ENCODE measurements around the gene WDR45. TPM values are rescaled to one million over a fixed set of nuclear protein-coding genes. Genes with fewer than 3 reads are reported as not detected.
"Not testable (repeated sequence)": the region's sequence is repeated elsewhere in the genome, so short reads cannot be mapped to it uniquely, and the experiment has no call there.

Gene WDR45
- total RNA-seq (100 to 1,000 TPM in 2 of 5 experiments, 10 to 100 TPM in 3; 51.4 to 115 (median 80.0) TPM), polyA plus RNA-seq (10 to 100 TPM; 38.3 to 54.2 TPM), total RNA-seq (24.1 reads per million, percentile 55 among the genes with 10 or more reads in this experiment)

- intact Hi-C loops (cut with micrococcal nuclease): loop anchor here (1.0 to 10.0 kb wide), 5 partner anchors 22 to 185 kb away; partner anchors contain the start of genes TFE3 (in 2 of the 2), FOXP3 (in 1 of the 2), MAGIX (in 1 of the 2) and PPP1R3F (in 1 of the 2)
These were observed at the start of gene WDR45 for GRCh38 chrX:49079489-49080428. Gene WDR45 (minus strand): TSS chrX:49079887. CDS start chrX:49078095, 1,792 bp downstream.

GRCh38 chrX:49129427-49129826 is 49.7 kb upstream of the WDR45 start:
- H3K36me3 ChIP-seq (ENCODE audit: control insufficient read depth in 2 of 3, insufficient read depth in 3 of 3, low read length in 3 of 3): no peaks in the 10 kb centered on the region
- H3K27me3 Mint-ChIP-seq: no peaks in the 10 kb centered on the region
- H3K9me3 ChIP-seq (ENCODE audit: control insufficient read depth in 2 of 3, low read length in 3 of 3): no peaks in the 10 kb centered on the region
- H3K27ac ChIP-seq (ENCODE audit: low read depth, low read length): no peak overlapping the region
- H3K4me3 ChIP-seq (ENCODE audit: low read length): no peak overlapping the region
- H3K9me3 Mint-ChIP-seq: no peaks in the 10 kb centered on the region
- H3K36me3 Mint-ChIP-seq: peaks cover 0 to 3% (median 0%) of the 10 kb centered on the region in 5 donors
- H3K27me3 ChIP-seq (ENCODE audit: control insufficient read depth in 2 of 2, insufficient read depth in 2 of 2, low read length in 2 of 2): no peaks in the 10 kb centered on the region
- no peak overlapping the region for H3K27ac Mint-ChIP-seq
- H3K4me1 ChIP-seq (ENCODE audit: control insufficient read depth in 2 of 2, insufficient read depth in 2 of 2, low read length in 2 of 2): no peaks in the 10 kb centered on the region
- ATAC-seq (no peak), DNase-seq (no peak)
- ChIA-PET POLR2A (no interaction called here), CTCF (no interaction called here)
- no peak overlapping the region for H3K4me3 Mint-ChIP-seq
- H3K4me1 Mint-ChIP-seq: no peaks in the 10 kb centered on the region
- intact Hi-C loops (cut with micrococcal nuclease): loop anchor here in 1 of 2 donors (10.0 kb wide), 1 partner anchor 235 kb away; the partner anchor contains the start of genes PQBP1 and TIMM17B

More at GRCh38 chrX:49079489-49080428, at the start of gene WDR45:
- Mint-ChIP-seq H3K4me1 (peaks cover 6 to 18% (median 8%) of the 10 kb centered on the region in 7 donors), H3K27ac (peak within 1 kb of the TSS; percentile 94 to 100 (median 99)), H3K27me3 (no peaks in the 10 kb centered on the region), H3K4me3 (peak within 1 kb of the TSS; percentile 69 to 100 (median 91)), H3K36me3 (peaks cover 0 to 10% (median 0%) of the 10 kb centered on the region in 5 donors), H3K9me3 (peaks cover 0 to 2% (median 0%) of the 10 kb centered on the region in 11 donors)
- Histone ChIP-seq H3K4me1 (ENCODE audit: control insufficient read depth in 2 of 2, insufficient read depth in 2 of 2, low read length in 2 of 2) (no peaks in the 10 kb centered on the region), H3K27ac (ENCODE audit: low read depth, low read length) (peak within 1 kb of the TSS; percentile 95), H3K4me3 (ENCODE audit: low read length) (peak within 1 kb of the TSS; percentile 81), H3K9me3 (ENCODE audit: control insufficient read depth in 2 of 3, low read length in 3 of 3) (no peaks in the 10 kb centered on the region), H3K27me3 (ENCODE audit: control insufficient read depth in 2 of 2, insufficient read depth in 2 of 2, low read length in 2 of 2) (no peaks in the 10 kb centered on the region), H3K36me3 (ENCODE audit: control insufficient read depth in 2 of 3, insufficient read depth in 3 of 3, low read length in 3 of 3) (peaks cover 0 to 16% (median 0%) of the 10 kb centered on the region in 3 experiments)
- ATAC-seq: peak; percentile 88
- peak; percentile 43 to 76 (median 69) for DNase-seq
- ChIA-PET CTCF (no interaction called here), POLR2A (interaction anchor here (0.6 to 2.1 kb wide), 11 partner anchors 9 to 367 kb away, joined by 3 to 12 read pairs (median 4); partner anchors contain the start of gene TFE3)

- H3K9me3 Mint-ChIP-seq; H3K27me3 Mint-ChIP-seq; H3K36me3 ChIP-seq (ENCODE audit: control insufficient read depth in 2 of 3, insufficient read depth in 3 of 3, low read length in 3 of 3); H3K4me1 ChIP-seq (ENCODE audit: control insufficient read depth in 2 of 2, insufficient read depth in 2 of 2, low read length in 2 of 2); DNase-seq; H3K4me3 Mint-ChIP-seq; ATAC-seq; H3K36me3 Mint-ChIP-seq; H3K27me3 ChIP-seq (ENCODE audit: control insufficient read depth in 2 of 2, insufficient read depth in 2 of 2, low read length in 2 of 2); H3K27ac Mint-ChIP-seq; H3K9me3 ChIP-seq (ENCODE audit: control insufficient read depth in 2 of 3, low read length in 3 of 3); H3K4me3 ChIP-seq (ENCODE audit: low read length); H3K27ac ChIP-seq (ENCODE audit: low read depth, low read length); CTCF ChIA-PET: not testable (repeated sequence)
- POLR2A ChIA-PET: interaction anchor here (1.2 kb wide), 1 partner anchor 27 kb away, joined by 3 read pairs; no protein-coding TSS in a partner anchor
- peaks cover 4 to 11% (median 10%) of the 10 kb centered on the region in 7 donors for H3K4me1 Mint-ChIP-seq
- intact Hi-C loops (cut with micrococcal nuclease): loop anchor here in 1 of 2 donors (10.0 kb wide), 1 partner anchor 233 kb away; the partner anchor contains the start of genes PQBP1 and TIMM17B
These were observed 48.1 kb upstream of the WDR45 start for GRCh38 chrX:49127742-49128258.

GRCh38 chrX:49122499-49122898 is 42.8 kb upstream of the WDR45 start:
- Histone ChIP-seq H3K36me3 (ENCODE audit: control insufficient read depth in 2 of 3, insufficient read depth in 3 of 3, low read length in 3 of 3) (peaks cover 0 to 22% (median 0%) of the 10 kb centered on the region in 3 experiments), H3K4me3 (ENCODE audit: low read length) (peak overlapping the region; percentile 72), H3K27me3 (ENCODE audit: control insufficient read depth in 2 of 2, insufficient read depth in 2 of 2, low read length in 2 of 2) (no peaks in the 10 kb centered on the region), H3K4me1 (ENCODE audit: control insufficient read depth in 2 of 2, insufficient read depth in 2 of 2, low read length in 2 of 2) (peaks cover 6 to 7% of the 10 kb centered on the region in 2 donors), H3K9me3 (ENCODE audit: control insufficient read depth in 2 of 3, low read length in 3 of 3) (no peaks in the 10 kb centered on the region), H3K27ac (ENCODE audit: low read depth, low read length) (peak overlapping the region; percentile 92)
- H3K4me1 Mint-ChIP-seq: peaks cover 20 to 41% (median 25%) of the 10 kb centered on the region in 7 donors
- H3K27ac Mint-ChIP-seq: peak overlapping the region in 8 of 9 donors; percentile 63 to 98 (median 94)
- DNase-seq (no peak), ATAC-seq (no peak)
- no peaks in the 10 kb centered on the region for H3K9me3 Mint-ChIP-seq
- no peaks in the 10 kb centered on the region for H3K27me3 Mint-ChIP-seq
- CTCF ChIA-PET: no interaction called here
- POLR2A ChIA-PET: interaction anchor here (1.0 to 1.4 kb wide), 3 partner anchors 34 to 79 kb away, joined by 3 to 4 read pairs (median 4); partner anchors contain the start of gene WDR45
- H3K36me3 Mint-ChIP-seq: peaks cover 3 to 22% (median 5%) of the 10 kb centered on the region in 5 donors
- peak overlapping the region; percentile 87 to 99 (median 96) for H3K4me3 Mint-ChIP-seq
- intact Hi-C loops (cut with micrococcal nuclease): loop anchor here (2.0 to 10.0 kb wide), 3 partner anchors 40 to 228 kb away; partner anchors contain the start of genes MAGIX (in 1 of the 2), PQBP1 (in 1 of the 2) and TIMM17B (in 1 of the 2)

GRCh38 chrX:49120091-49120490 is 40.4 kb upstream of the WDR45 start:
- DNase-seq: no peak
- ChIA-PET CTCF (interaction anchor here (0.8 kb wide), 1 partner anchor 148 kb away, joined by 3 read pairs; no protein-coding TSS in a partner anchor), POLR2A (interaction anchor here (0.8 to 1.1 kb wide), 3 partner anchors 9 to 118 kb away, joined by 3 read pairs; partner anchors contain the start of gene GRIPAP1)
- H3K4me1 Mint-ChIP-seq: peaks cover 32 to 59% (median 37%) of the 10 kb centered on the region in 7 donors
- Histone ChIP-seq H3K36me3 (ENCODE audit: control insufficient read depth in 2 of 3, insufficient read depth in 3 of 3, low read length in 3 of 3) (peaks cover 0 to 38% (median 0%) of the 10 kb centered on the region in 3 experiments), H3K4me1 (ENCODE audit: control insufficient read depth in 2 of 2, insufficient read depth in 2 of 2, low read length in 2 of 2) (peaks cover 16 to 18% of the 10 kb centered on the region in 2 donors), H3K4me3 (ENCODE audit: low read length) (no peak overlapping the region), H3K27me3 (ENCODE audit: control insufficient read depth in 2 of 2, insufficient read depth in 2 of 2, low read length in 2 of 2) (no peaks in the 10 kb centered on the region), H3K9me3 (ENCODE audit: control insufficient read depth in 2 of 3, low read length in 3 of 3) (no peaks in the 10 kb centered on the region), H3K27ac (ENCODE audit: low read depth, low read length) (no peak overlapping the region)
- H3K27me3 Mint-ChIP-seq: no peaks in the 10 kb centered on the region
- ATAC-seq: no peak
- peak overlapping the region in 3 of 10 donors; percentile 9 to 24 (median 12) for H3K4me3 Mint-ChIP-seq
- intact Hi-C loops (cut with micrococcal nuclease): loop anchor here in 1 of 2 donors (10.0 kb wide), 1 partner anchor 225 kb away; the partner anchor contains the start of genes PQBP1 and TIMM17B
- peak overlapping the region in 2 of 9 donors; percentile 12 to 30 for H3K27ac Mint-ChIP-seq
- peaks cover 4 to 36% (median 14%) of the 10 kb centered on the region in 5 donors for H3K36me3 Mint-ChIP-seq
- no peaks in the 10 kb centered on the region for H3K9me3 Mint-ChIP-seq

GRCh38 chrX:49117581-49117980 is 37.9 kb upstream of the WDR45 start:
- intact Hi-C loops (cut with micrococcal nuclease): no loop called here
- Mint-ChIP-seq H3K4me3 (peak overlapping the region; percentile 78 to 98 (median 88)), H3K27me3 (no peaks in the 10 kb centered on the region), H3K36me3 (peaks cover 4 to 38% (median 14%) of the 10 kb centered on the region in 5 donors), H3K9me3 (peaks cover 0 to 1% (median 0%) of the 10 kb centered on the region in 11 donors), H3K27ac (peak overlapping the region; percentile 84 to 98 (median 94)), H3K4me1 (peaks cover 25 to 47% (median 29%) of the 10 kb centered on the region in 7 donors)
- H3K9me3 ChIP-seq (ENCODE audit: control insufficient read depth in 2 of 3, low read length in 3 of 3): no peaks in the 10 kb centered on the region
- ATAC-seq (no peak), DNase-seq (no peak)
- H3K36me3 ChIP-seq (ENCODE audit: control insufficient read depth in 2 of 3, insufficient read depth in 3 of 3, low read length in 3 of 3): peaks cover 0 to 49% (median 0%) of the 10 kb centered on the region in 3 experiments
- H3K4me3 ChIP-seq (ENCODE audit: low read length): peak overlapping the region; percentile 39
- CTCF ChIA-PET: no interaction called here
- peak overlapping the region; percentile 57 for H3K27ac ChIP-seq (ENCODE audit: low read depth, low read length)
- H3K4me1 ChIP-seq (ENCODE audit: control insufficient read depth in 2 of 2, insufficient read depth in 2 of 2, low read length in 2 of 2): peaks cover 11 to 16% of the 10 kb centered on the region in 2 donors
- POLR2A ChIA-PET: no interaction called here
- no peaks in the 10 kb centered on the region for H3K27me3 ChIP-seq (ENCODE audit: control insufficient read depth in 2 of 2, insufficient read depth in 2 of 2, low read length in 2 of 2)

All from naive thymus-derived CD4-positive, alpha-beta T cell (primary cell).